Tibial nerve (tissue), 4 donors: ENCODE measurements around the gene FHL1. TPM values are rescaled to one million over a fixed set of nuclear protein-coding genes. Genes with fewer than 3 reads are reported as not detected.

ENCODE experiments used
- DNase-seq, 2 donors: peaks; one replicate each; pipeline ENCODE4 v3.0.0-alpha.2; 2019; ENCODE audit warnings: low spot score in 2 of 2
- H3K27ac ChIP-seq, 4 donors: fragments of 200-600 bp; sonication (generic) in 3 of 4; one replicate each; pipeline ENCODE4 v1.5.1; 2017 to 2019; ENCODE audit warnings: mild to moderate bottlenecking in 1 of 4
- H3K27me3 ChIP-seq, 2 donors: fragments of 200-600 bp; sonication (generic) in 1 of 2; one replicate each; pipeline versions ENCODE4 v1.5.1 to v1.6.0; 2017 to 2019
- H3K36me3 ChIP-seq, 3 donors: fragments of 200-600 bp; sonication (generic); one replicate each; pipeline ENCODE4 v1.5.1; 2018 to 2019
- H3K4me1 ChIP-seq, 4 donors: fragments of 200-600 bp; sonication (generic) in 3 of 4; one replicate each; pipeline ENCODE4 v1.5.1; 2017 to 2019
- H3K4me3 ChIP-seq, 4 donors: fragments of 200-600 bp; sonication (generic) in 3 of 4; one replicate each; pipeline ENCODE4 v1.5.1; 2017 to 2019; ENCODE audit warnings: mild to moderate bottlenecking in 1 of 4, moderate library complexity in 1 of 4
- H3K9me3 ChIP-seq, 4 donors: fragments of 200-600 bp; sonication (generic) in 3 of 4; one replicate each; pipeline ENCODE4 v1.5.1; 2017 to 2019
- CTCF ChIP-seq, 5 experiments: fragments of 200-600 bp in 3 of 5; fragments of 450-650 bp in 2 of 5; sonication (generic) in 3 of 5; IDR thresholded peaks; one replicate each; pipeline ENCODE4 v1.5.1; 2016 to 2019; ENCODE audit warnings: antibody characterized with exemption in 5 of 5, mild to moderate bottlenecking in 3 of 5, moderate library complexity in 2 of 5
- EP300 ChIP-seq, 2 donors: sonication (generic); formaldehyde crosslinking; IDR thresholded peaks; one replicate each; pipeline ENCODE4 v1.6.1; 2017; ENCODE audit warnings: antibody characterized with exemption in 2 of 2, mild to moderate bottlenecking in 1 of 2
- POLR2A ChIP-seq, 2 donors: fragments of 450-650 bp; IDR thresholded peaks; one replicate each; pipeline ENCODE4 v1.6.1; 2017; ENCODE audit warnings: antibody characterized with exemption in 2 of 2, mild to moderate bottlenecking in 2 of 2, moderate library complexity in 2 of 2
- WGBS, 2 donors: methylation state at CpG; one replicate each; pipeline ENCODE4 v1.1.5; 2018; 5-methylcytosine and 5-hydroxymethylcytosine counted together
- total RNA-seq, 4 donors: library from RNA; depleted of rRNA; stranded (reverse); fragments of >200 nt; gene quantifications; one replicate each; pipeline ENCODE4 v1.1.0, GENCODE V29; 2016

The FHL1 gene
- total RNA-seq, 4 donors from 2014 or later = 246 to 749 (median 333) TPM

- WGBS, 2 donors = 53 to 74% methylated on average over 2 to 8 of the region's 8 CpGs
- H3K27me3 ChIP-seq = peaks cover 0 to 5% of the 10 kb centered on the region in 2 donors
- H3K27ac ChIP-seq = peak overlapping the region; percentile 27 to 82 (median 69)
- TF ChIP-seq EP300 (IDR thresholded peaks at IDR 0.05) (no peak), CTCF (IDR thresholded peaks at IDR 0.05) (no peak)
- no peak for DNase-seq
- peak overlapping the region in 1 of 4 donors; percentile 23 for H3K4me3 ChIP-seq
- H3K4me1 ChIP-seq = peaks cover 0 to 39% (median 11%) of the 10 kb centered on the region in 4 donors
- H3K9me3 ChIP-seq = no peaks in the 10 kb centered on the region
- H3K36me3 ChIP-seq = peaks cover 0 to 6% (median 0%) of the 10 kb centered on the region in 3 donors
These were observed 58.6 kb downstream of the FHL1 start for GRCh38 chrX:136205882-136206380.

GRCh38 chrX:136206916-136207315, 59.6 kb downstream of the FHL1 start:
- WGBS, 2 donors = 83 to 100% methylated on average over 2 to 6 of the region's 6 CpGs
- peak overlapping the region in 2 of 4 donors; percentile 16 to 79 for H3K27ac ChIP-seq
- H3K4me3 ChIP-seq = peak overlapping the region in 1 of 4 donors; percentile 23
- H3K36me3 ChIP-seq = peaks cover 0 to 6% (median 0%) of the 10 kb centered on the region in 3 donors
- no peaks in the 10 kb centered on the region for H3K9me3 ChIP-seq
- TF ChIP-seq POLR2A (IDR thresholded peaks at IDR 0.05) = no peak
- no peak for TF ChIP-seq EP300 (IDR thresholded peaks at IDR 0.05)
- TF ChIP-seq CTCF (IDR thresholded peaks at IDR 0.05) = no peak
- H3K4me1 ChIP-seq = peaks cover 0 to 34% (median 11%) of the 10 kb centered on the region in 4 donors
- no peak for DNase-seq
- peaks cover 0 to 5% of the 10 kb centered on the region in 2 donors for H3K27me3 ChIP-seq

- Histone ChIP-seq H3K9me3 (no peaks in the 10 kb centered on the region), H3K4me3 (peak overlapping the region in 1 of 4 donors; percentile 23), H3K27me3 (peaks cover 0 to 5% of the 10 kb centered on the region in 2 donors), H3K27ac (no peak overlapping the region), H3K36me3 (peaks cover 0 to 6% (median 0%) of the 10 kb centered on the region in 3 donors), H3K4me1 (peaks cover 0 to 27% (median 11%) of the 10 kb centered on the region in 4 donors)
- no peak for DNase-seq
- TF ChIP-seq CTCF (IDR thresholded peaks at IDR 0.05) (no peak), EP300 (IDR thresholded peaks at IDR 0.05) (no peak), POLR2A (IDR thresholded peaks at IDR 0.05) (no peak)
- WGBS, 2 donors = 80% methylated on average over 4 of the region's 4 CpGs; no CpG with 5 or more reads in 1 of the 2 donors
These were observed 60.2 kb downstream of the FHL1 start for GRCh38 chrX:136207546-136207945.

- H3K9me3 ChIP-seq = no peaks in the 10 kb centered on the region
- peaks cover 0 to 15% (median 7%) of the 10 kb centered on the region in 4 donors for H3K4me1 ChIP-seq
- DNase-seq = peak; percentile 43 to 56
- peaks cover 0 to 6% (median 0%) of the 10 kb centered on the region in 3 donors for H3K36me3 ChIP-seq
- TF ChIP-seq CTCF (IDR thresholded peaks at IDR 0.05) = peak; percentile 35 to 77 (median 50)
- TF ChIP-seq EP300 (IDR thresholded peaks at IDR 0.05) = peak in 1 of 2 donors; percentile 25
- TF ChIP-seq POLR2A (IDR thresholded peaks at IDR 0.05) = no peak
- H3K27me3 ChIP-seq = peaks cover 0 to 5% of the 10 kb centered on the region in 2 donors
- no peak overlapping the region for H3K4me3 ChIP-seq
- H3K27ac ChIP-seq = peak overlapping the region in 3 of 4 donors; percentile 45 to 80 (median 66)
- WGBS, 2 donors = 38 to 57% methylated on average over 23 to 28 of the region's 28 CpGs
These were observed 61.8 kb downstream of the FHL1 start for GRCh38 chrX:136209016-136209738.

- no peak overlapping the region for H3K4me3 ChIP-seq
- peaks cover 0 to 6% (median 0%) of the 10 kb centered on the region in 3 donors for H3K36me3 ChIP-seq
- peak overlapping the region in 2 of 4 donors; percentile 45 to 80 for H3K27ac ChIP-seq
- no peaks in the 10 kb centered on the region for H3K9me3 ChIP-seq
- no peak for DNase-seq
- TF ChIP-seq CTCF (IDR thresholded peaks at IDR 0.05) (no peak), POLR2A (IDR thresholded peaks at IDR 0.05) (no peak)
- 55 to 57% methylated on average over 9 of the region's 9 CpGs for WGBS, 2 donors
- H3K27me3 ChIP-seq = peaks cover 0 to 5% of the 10 kb centered on the region in 2 donors
- H3K4me1 ChIP-seq = peaks cover 0 to 15% (median 3%) of the 10 kb centered on the region in 4 donors
These were observed 62.4 kb downstream of the FHL1 start for GRCh38 chrX:136209751-136210150.
